HCT116 (cell line): ENCODE measurements around the gene ABCC8. TPM values are rescaled to one million over a fixed set of nuclear protein-coding genes. Genes with fewer than 3 reads are reported as not detected.

Source experiments
- ATAC-seq: fragments of 200-7000 bp; cut with Tn5 transposase; 2 replicates; pipeline ENCODE4 v1.9.1; 2020; ENCODE audit warnings: mild to moderate bottlenecking, moderate library complexity
- BruUV-seq: library from RNA; stranded (reverse); fragments of 400-500 nt; replicated peaks from 2 replicates; lab custom pipeline; 2021; lab: Mats Ljungman, UMichigan
- CTCF ChIA-PET: fragments of 300-600 bp; sonication (Branson Sonifier 250); formaldehyde crosslinking; loops from one replicate; lab custom pipeline; 2021; ENCODE audit warnings: antibody characterized with exemption; lab: Charles Lee
- POLR2A ChIA-PET: fragments of 300-600, 350-600 bp; sonication (Branson Sonifier 250); formaldehyde crosslinking; loops from one replicate; lab custom pipeline; 2021; ENCODE audit warnings: antibody characterized with exemption; lab: Charles Lee
- RAD21 ChIA-PET, 2 experiments: fragments of 300-600 bp; sonication (Branson Sonifier 250); formaldehyde crosslinking; loops; one replicate each; lab custom pipeline; 2023; ENCODE audit warnings: low total read pairs in 2 of 2; ENCODE audit not compliant: uncharacterized antibody in 2 of 2, unreplicated experiment in 2 of 2, low non-redundant PET in 1 of 2; lab: Charles Lee
- DNase-seq: peaks from one replicate; pipeline ENCODE4 v3.0.0-alpha.2; 2010; ENCODE audit warnings: low read depth, low spot score
- H2AFZ ChIP-seq: fragments of 200-600 bp; shearing (Covaris generic), sonication (generic); 2 replicates; pipeline ENCODE4 v1.6.1; 2017; ENCODE audit warnings: low read depth, mixed run types, mixed read lengths, antibody characterized with exemption, low read length; ENCODE audit not compliant: poor library complexity, severe bottlenecking
- H3K27ac ChIP-seq: 2 replicates; pipeline ENCODE4 v1.5.1; 2012; ENCODE audit warnings: low read depth, low read length
- H3K27me3 ChIP-seq: fragments of 200-600 bp; sonication (generic); 2 replicates; pipeline ENCODE4 v1.6.1; 2016; ENCODE audit warnings: mixed run types, low read length, mixed read lengths; ENCODE audit not compliant: insufficient read depth
- H3K36me3 ChIP-seq, 2 experiments: fragments of 200-500 bp in 1 of 2; fragments of 200-600 bp in 1 of 2; sonication (Bioruptor generic) in 1 of 2; sonication (generic) in 1 of 2; 2 replicates each; pipeline versions ENCODE4 v1.5.1 to v1.6.1; 2014 to 2016; ENCODE audit warnings: low read length in 2 of 2, inconsistent platforms in 1 of 2, mixed read lengths in 1 of 2, mixed run types in 1 of 2; ENCODE audit not compliant: insufficient read depth in 2 of 2, control insufficient read depth in 1 of 2
- H3K4me1 ChIP-seq, 2 experiments: fragments of 200-600 bp in 1 of 2; sonication (generic) in 1 of 2; 2 replicates each; pipeline versions ENCODE4 v1.5.1 to v1.6.1; 2012 to 2017; ENCODE audit warnings: low read length in 2 of 2, inconsistent platforms in 1 of 2, mild to moderate bottlenecking in 1 of 2, mixed read lengths in 1 of 2, mixed run types in 1 of 2, moderate library complexity in 1 of 2; ENCODE audit not compliant: insufficient read depth in 2 of 2, control insufficient read depth in 1 of 2
- H3K4me2 ChIP-seq: fragments of 200-600 bp; sonication (generic); 2 replicates; pipeline ENCODE4 v1.6.1; 2017; ENCODE audit warnings: mixed run types, low read length, mixed read lengths
- H3K4me3 ChIP-seq, 2 experiments: fragments of 200-600 bp in 1 of 2; sonication (generic) in 1 of 2; replicated peaks in 1 of 2; 2 replicates each; pipeline ENCODE4 v1.5.1; 2011 to 2016; ENCODE audit warnings: low read length in 2 of 2, control low read depth in 1 of 2, low read depth in 1 of 2, mild to moderate bottlenecking in 1 of 2, mixed read lengths in 1 of 2, mixed run types in 1 of 2
- H3K79me2 ChIP-seq: fragments of 200-600 bp; sonication (generic); 2 replicates; pipeline ENCODE4 v1.6.1; 2017; ENCODE audit warnings: mild to moderate bottlenecking, mixed run types, low read length, moderate library complexity, mixed read lengths; ENCODE audit not compliant: insufficient read depth
- H3K9ac ChIP-seq: fragments of 200-600 bp; sonication (generic); 2 replicates; pipeline ENCODE4 v1.6.1; 2016; ENCODE audit warnings: low read length, mixed read lengths
- H3K9me2 ChIP-seq: fragments of 200-600 bp; sonication (generic), shearing (Covaris generic); 2 replicates; pipeline ENCODE4 v1.6.1; 2017; ENCODE audit warnings: mixed run types, mild to moderate bottlenecking, moderate library complexity; ENCODE audit not compliant: insufficient read depth
- H3K9me3 ChIP-seq, 2 experiments: fragments of 200-500 bp in 1 of 2; fragments of 200-600 bp in 1 of 2; sonication (Bioruptor generic) in 1 of 2; sonication (generic) in 1 of 2; 2 replicates each; pipeline ENCODE4 v1.6.1; 2014 to 2017; ENCODE audit warnings: low read length in 2 of 2, mixed read lengths in 2 of 2, inconsistent platforms in 1 of 2, low read depth in 1 of 2, mild to moderate bottlenecking in 1 of 2, mixed run types in 1 of 2, moderate library complexity in 1 of 2; ENCODE audit not compliant: control insufficient read depth in 1 of 2, insufficient read depth in 1 of 2
- H4K20me1 ChIP-seq: fragments of 200-600 bp; sonication (generic), shearing (Covaris generic); 2 replicates; pipeline ENCODE4 v1.6.1; 2017; ENCODE audit warnings: mixed run types, mild to moderate bottlenecking, moderate library complexity; ENCODE audit not compliant: insufficient read depth
- CBX3 ChIP-seq: IDR thresholded peaks from 2 replicates; pipeline ENCODE4 v1.6.1; 2012; ENCODE audit warnings: low read depth
- intact Hi-C: fragments of 100-400 bp; cut with micrococcal nuclease; formaldehyde crosslinking; loops from 2 replicates; pipeline ENCODE4 v1.10.0; 2022
- total RNA-seq: library from RNA; stranded (reverse); gene quantifications from one replicate; pipeline ENCODE4 v1.2.1, GENCODE V29; 2021; ENCODE audit not compliant: unreplicated experiment
- TF ChIP-seq, protein P1 (sequence below): IDR thresholded peaks from 2 replicates; pipeline ENCODE4 v1.6.1; 2011; ENCODE audit warnings: mild to moderate bottlenecking, low read length, moderate library complexity; ENCODE audit not compliant: insufficient replicate concordance; ENCODE audit errors: extremely low read depth
- TF ChIP-seq, protein P2 (sequence below): IDR thresholded peaks from 2 replicates; pipeline ENCODE4 v1.6.1; 2012; ENCODE audit warnings: low read depth

ABCC8 gene
- total RNA-seq, 1 experiment from 2014 or later = 0.39 TPM

GRCh38 chr11:17490232-17490631 lies 13.6 kb upstream of the ABCC8 start:
- Histone ChIP-seq H3K9me2 (no peaks in the 10 kb centered on the region), H3K27ac (no peak overlapping the region), H3K27me3 (no peaks in the 10 kb centered on the region), H3K4me3 (no peak overlapping the region), H3K9me3 (no peaks in the 10 kb centered on the region), H3K9ac (no peak overlapping the region), H3K4me2 (no peak overlapping the region), H3K79me2 (no peaks in the 10 kb centered on the region), H2AFZ (no peak overlapping the region), H4K20me1 (no peaks in the 10 kb centered on the region), H3K4me1 (peaks cover 0 to 5% of the 10 kb centered on the region in 2 experiments; a peak in 1 of 4 replicates), H3K36me3 (no peaks in the 10 kb centered on the region)
- CTCF ChIA-PET = interaction anchor here (0.7 kb wide), 1 partner anchor 263 kb away, joined by 3 read pairs; no protein-coding TSS in a partner anchor
- DNase-seq = no peak
- RAD21 ChIA-PET = no interaction called here
- intact Hi-C loops = no loop called here
- no peak for ATAC-seq
- TF ChIP-seq, protein P1, sequence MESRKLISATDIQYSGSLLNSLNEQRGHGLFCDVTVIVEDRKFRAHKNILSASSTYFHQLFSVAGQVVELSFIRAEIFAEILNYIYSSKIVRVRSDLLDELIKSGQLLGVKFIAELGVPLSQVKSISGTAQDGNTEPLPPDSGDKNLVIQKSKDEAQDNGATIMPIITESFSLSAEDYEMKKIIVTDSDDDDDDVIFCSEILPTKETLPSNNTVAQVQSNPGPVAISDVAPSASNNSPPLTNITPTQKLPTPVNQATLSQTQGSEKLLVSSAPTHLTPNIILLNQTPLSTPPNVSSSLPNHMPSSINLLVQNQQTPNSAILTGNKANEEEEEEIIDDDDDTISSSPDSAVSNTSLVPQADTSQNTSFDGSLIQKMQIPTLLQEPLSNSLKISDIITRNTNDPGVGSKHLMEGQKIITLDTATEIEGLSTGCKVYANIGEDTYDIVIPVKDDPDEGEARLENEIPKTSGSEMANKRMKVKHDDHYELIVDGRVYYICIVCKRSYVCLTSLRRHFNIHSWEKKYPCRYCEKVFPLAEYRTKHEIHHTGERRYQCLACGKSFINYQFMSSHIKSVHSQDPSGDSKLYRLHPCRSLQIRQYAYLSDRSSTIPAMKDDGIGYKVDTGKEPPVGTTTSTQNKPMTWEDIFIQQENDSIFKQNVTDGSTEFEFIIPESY = no peak
- TF ChIP-seq, protein P2, sequence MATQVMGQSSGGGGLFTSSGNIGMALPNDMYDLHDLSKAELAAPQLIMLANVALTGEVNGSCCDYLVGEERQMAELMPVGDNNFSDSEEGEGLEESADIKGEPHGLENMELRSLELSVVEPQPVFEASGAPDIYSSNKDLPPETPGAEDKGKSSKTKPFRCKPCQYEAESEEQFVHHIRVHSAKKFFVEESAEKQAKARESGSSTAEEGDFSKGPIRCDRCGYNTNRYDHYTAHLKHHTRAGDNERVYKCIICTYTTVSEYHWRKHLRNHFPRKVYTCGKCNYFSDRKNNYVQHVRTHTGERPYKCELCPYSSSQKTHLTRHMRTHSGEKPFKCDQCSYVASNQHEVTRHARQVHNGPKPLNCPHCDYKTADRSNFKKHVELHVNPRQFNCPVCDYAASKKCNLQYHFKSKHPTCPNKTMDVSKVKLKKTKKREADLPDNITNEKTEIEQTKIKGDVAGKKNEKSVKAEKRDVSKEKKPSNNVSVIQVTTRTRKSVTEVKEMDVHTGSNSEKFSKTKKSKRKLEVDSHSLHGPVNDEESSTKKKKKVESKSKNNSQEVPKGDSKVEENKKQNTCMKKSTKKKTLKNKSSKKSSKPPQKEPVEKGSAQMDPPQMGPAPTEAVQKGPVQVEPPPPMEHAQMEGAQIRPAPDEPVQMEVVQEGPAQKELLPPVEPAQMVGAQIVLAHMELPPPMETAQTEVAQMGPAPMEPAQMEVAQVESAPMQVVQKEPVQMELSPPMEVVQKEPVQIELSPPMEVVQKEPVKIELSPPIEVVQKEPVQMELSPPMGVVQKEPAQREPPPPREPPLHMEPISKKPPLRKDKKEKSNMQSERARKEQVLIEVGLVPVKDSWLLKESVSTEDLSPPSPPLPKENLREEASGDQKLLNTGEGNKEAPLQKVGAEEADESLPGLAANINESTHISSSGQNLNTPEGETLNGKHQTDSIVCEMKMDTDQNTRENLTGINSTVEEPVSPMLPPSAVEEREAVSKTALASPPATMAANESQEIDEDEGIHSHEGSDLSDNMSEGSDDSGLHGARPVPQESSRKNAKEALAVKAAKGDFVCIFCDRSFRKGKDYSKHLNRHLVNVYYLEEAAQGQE = no peak
- no peak for TF ChIP-seq CBX3
- BruUV-seq = no TSS peak
- POLR2A ChIA-PET = no interaction called here
